ENCODE results near the gene CFAP99.

DNA sequence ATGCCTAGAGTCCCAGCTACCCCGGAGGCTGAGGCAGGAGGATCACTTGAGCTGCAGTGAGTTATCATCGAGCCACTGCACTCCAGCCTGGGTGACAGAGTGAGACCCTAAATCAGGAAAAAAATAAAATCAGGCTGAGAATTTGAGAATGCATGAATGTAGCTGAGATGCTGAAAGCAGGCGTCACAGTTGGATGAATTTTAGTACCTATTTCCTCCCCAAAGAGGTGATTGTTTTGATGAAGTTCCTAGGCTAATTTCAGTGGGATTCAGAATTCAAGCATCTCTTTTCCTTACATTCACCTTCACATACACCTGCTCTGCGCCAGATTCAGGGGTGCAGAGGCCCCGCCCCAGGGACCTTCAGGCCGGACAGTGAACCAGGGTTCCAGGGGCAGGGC is 3.2 kb downstream of the CFAP99 start:
- TF ChIP-seq POLR2A (IDR thresholded peaks at IDR 0.05; ENCODE audit: low read depth, low read length) (no peak), POLR2AphosphoS5 (IDR thresholded peaks at IDR 0.05; ENCODE audit: low read depth, low read length) (no peak)
